H1 (cell line): ENCODE measurements around the gene NME7. TPM values are rescaled to one million over a fixed set of nuclear protein-coding genes. Genes with fewer than 3 reads are reported as not detected.

Experiments used
- CTCF ChIA-PET: fragments of 300-600 bp; sonication (Branson Sonifier 250); formaldehyde crosslinking; loops from one replicate; lab custom pipeline; 2021; ENCODE audit not compliant: partially characterized antibody; lab: Charles Lee
- POLR2A ChIA-PET: fragments of 300-600 bp; sonication (Branson Sonifier 250); formaldehyde crosslinking; loops from one replicate; lab custom pipeline; 2021; ENCODE audit warnings: inconsistent platforms; ENCODE audit not compliant: partially characterized antibody; lab: Charles Lee
- DNase-seq, 2 experiments: peaks; one replicate each; pipeline versions ENCODE4 v3.0.0 to v3.0.0-alpha.2; 2010 to 2022; ENCODE audit warnings: low spot score in 2 of 2, low read depth in 1 of 2, mixed read lengths in 1 of 2
- FAIRE-seq: peaks from 2 replicates; lab custom pipeline; 2011; peaks lifted over from hg19 to GRCh38; lab: Jason Lieb, UNC
- H2AFZ ChIP-seq: 2 replicates; pipeline ENCODE4 v1.8.1; 2012; ENCODE audit warnings: low read length, inconsistent platforms
- H2AK5ac ChIP-seq: 2 replicates; pipeline ENCODE4 v1.6.1; 2013; ENCODE audit warnings: low read depth, low read length
- H2BK120ac ChIP-seq: replicated peaks from 2 replicates; pipeline ENCODE3; 2013; ENCODE audit warnings: low read depth, low read length, inconsistent platforms
- H2BK12ac ChIP-seq: 2 replicates; pipeline ENCODE4 v1.6.1; 2013; ENCODE audit warnings: low read depth, low read length
- H2BK15ac ChIP-seq: 2 replicates; pipeline ENCODE4 v1.6.1; 2013; ENCODE audit warnings: low read length
- H2BK20ac ChIP-seq: 2 replicates; pipeline ENCODE4 v1.6.1; 2013; ENCODE audit warnings: low read length
- H2BK5ac ChIP-seq: 2 replicates; pipeline ENCODE4 v1.6.1; 2013; ENCODE audit warnings: low read depth, low read length
- H3K14ac ChIP-seq: 2 replicates; pipeline ENCODE4 v1.6.1; 2013; ENCODE audit warnings: inconsistent platforms; ENCODE audit not compliant: insufficient read length
- H3K18ac ChIP-seq: 2 replicates; pipeline ENCODE4 v1.6.1; 2013; ENCODE audit warnings: low read length; ENCODE audit errors: extremely low read depth
- H3K23ac ChIP-seq: 2 replicates; pipeline ENCODE4 v1.6.1; 2013; ENCODE audit warnings: inconsistent platforms; ENCODE audit not compliant: insufficient read length
- H3K23me2 ChIP-seq: 2 replicates; pipeline ENCODE4 v1.6.1; 2013; ENCODE audit warnings: low read depth, low read length
- H3K27ac ChIP-seq: 2 replicates; pipeline ENCODE4 v1.6.1; 2011; ENCODE audit warnings: low read depth, low read length, inconsistent platforms
- H3K27me3 ChIP-seq, 4 experiments: replicated peaks in 1 of 4; 1 replicate in 1 of 4; 2 replicates in 3 of 4; pipeline versions ENCODE4 v1.6.1 to v1.8.1; 2011 to 2013; ENCODE audit warnings: low read length in 3 of 4, mild to moderate bottlenecking in 3 of 4, inconsistent platforms in 2 of 4, mixed read lengths in 2 of 4, moderate library complexity in 1 of 4; ENCODE audit not compliant: control insufficient read depth in 3 of 4, insufficient read depth in 3 of 4; ENCODE audit errors: extremely low read depth in 1 of 4
- H3K36me3 ChIP-seq, 4 experiments: 2 replicates each; pipeline versions ENCODE4 v1.6.1 to v1.8.1; 2011 to 2013; ENCODE audit warnings: mild to moderate bottlenecking in 4 of 4, low read length in 3 of 4, moderate library complexity in 2 of 4, control low read depth in 1 of 4, inconsistent platforms in 1 of 4; ENCODE audit not compliant: insufficient read depth in 4 of 4, control insufficient read depth in 2 of 4
- H3K4ac ChIP-seq: replicated peaks from 2 replicates; pipeline ENCODE3; 2013; ENCODE audit warnings: low read length, low read depth, mixed read lengths, inconsistent platforms; ENCODE audit not compliant: insufficient read length
- H3K4me1 ChIP-seq, 4 experiments: replicated peaks in 1 of 4; 1 replicate in 1 of 4; 2 replicates in 3 of 4; pipeline versions ENCODE4 v1.6.1 to v1.8.1; 2011 to 2013; ENCODE audit warnings: low read length in 3 of 4, inconsistent platforms in 2 of 4, mixed read lengths in 1 of 4; ENCODE audit not compliant: insufficient read depth in 4 of 4, control insufficient read depth in 3 of 4
- H3K4me2 ChIP-seq, 2 experiments: 2 replicates each; pipeline versions ENCODE4 v1.6.1 to v1.8.1; 2011 to 2013; ENCODE audit warnings: low read depth in 2 of 2, low read length in 2 of 2, control low read depth in 1 of 2, inconsistent platforms in 1 of 2, mild to moderate bottlenecking in 1 of 2; ENCODE audit not compliant: insufficient read depth in 1 of 2
- H3K4me3 ChIP-seq, 4 experiments: fragments of 200-600, 300-600 bp in 1 of 4; sonication (generic), shearing (Covaris generic), sonication (Bioruptor Twin) in 1 of 4; 2 replicates each; pipeline versions ENCODE4 v1.5.1 to v1.8.1; 2011 to 2016; ENCODE audit warnings: low read length in 4 of 4, low read depth in 3 of 4, control low read depth in 2 of 4, inconsistent platforms in 2 of 4, mild to moderate bottlenecking in 2 of 4, mixed read lengths in 1 of 4, moderate library complexity in 1 of 4; ENCODE audit not compliant: insufficient read depth in 2 of 4; ENCODE audit errors: extremely low read depth in 1 of 4
- H3K56ac ChIP-seq: replicated peaks from 2 replicates; pipeline ENCODE3; 2013; ENCODE audit warnings: low read depth, mild to moderate bottlenecking, mixed read lengths, low read length, inconsistent platforms; ENCODE audit not compliant: insufficient read length
- H3K79me1 ChIP-seq: 2 replicates; pipeline ENCODE4 v1.6.1; 2013; ENCODE audit warnings: low read depth, low read length, control low read depth
- H3K79me2 ChIP-seq, 2 experiments: 2 replicates each; pipeline versions ENCODE4 v1.6.1 to v1.8.1; 2012 to 2013; ENCODE audit warnings: low read length in 2 of 2, mild to moderate bottlenecking in 2 of 2, inconsistent platforms in 1 of 2; ENCODE audit not compliant: insufficient read depth in 2 of 2, control insufficient read depth in 1 of 2
- H3K9ac ChIP-seq, 4 experiments: replicated peaks in 1 of 4; 1 replicate in 1 of 4; 2 replicates in 3 of 4; pipeline versions ENCODE4 v1.6.1 to v1.8.1; 2011 to 2013; ENCODE audit warnings: low read depth in 3 of 4, low read length in 3 of 4, control low read depth in 2 of 4, mild to moderate bottlenecking in 2 of 4, moderate library complexity in 2 of 4, inconsistent platforms in 1 of 4; ENCODE audit errors: extremely low read depth in 1 of 4
- H3K9me3 ChIP-seq, 2 experiments: 2 replicates each; pipeline versions ENCODE4 v1.6.1 to v1.8.1; 2012 to 2013; ENCODE audit warnings: mild to moderate bottlenecking in 2 of 2, moderate library complexity in 2 of 2, control low read depth in 1 of 2, inconsistent platforms in 1 of 2, low read depth in 1 of 2, low read length in 1 of 2, mixed read lengths in 1 of 2; ENCODE audit not compliant: insufficient read depth in 2 of 2
- H4K20me1 ChIP-seq, 2 experiments: replicated peaks in 1 of 2; 2 replicates each; pipeline versions ENCODE3 to v1.8.1; 2011 to 2013; ENCODE audit warnings: inconsistent platforms in 2 of 2, low read length in 2 of 2, mild to moderate bottlenecking in 1 of 2; ENCODE audit not compliant: insufficient read depth in 2 of 2, control insufficient read depth in 1 of 2
- H4K5ac ChIP-seq: 2 replicates; pipeline ENCODE4 v1.6.1; 2013; ENCODE audit warnings: low read length, low read depth, mixed read lengths, inconsistent platforms; ENCODE audit not compliant: insufficient read length
- H4K8ac ChIP-seq: 2 replicates; pipeline ENCODE4 v1.8.0; 2013; ENCODE audit warnings: mild to moderate bottlenecking, moderate library complexity, low read length, inconsistent platforms; ENCODE audit not compliant: insufficient read depth; ENCODE audit errors: extremely low read depth
- H4K91ac ChIP-seq: replicated peaks from 2 replicates; pipeline ENCODE3; 2013; ENCODE audit warnings: low read length, mixed read lengths, inconsistent platforms; ENCODE audit not compliant: insufficient read length
- FOSL1 ChIP-seq: IDR thresholded peaks from 2 replicates; pipeline ENCODE4 v1.6.1; 2011; ENCODE audit warnings: mild to moderate bottlenecking, low read depth, low read length, moderate library complexity; ENCODE audit not compliant: insufficient read depth
- GABPA ChIP-seq: IDR thresholded peaks from 2 replicates; pipeline ENCODE4 v1.6.1; 2011; ENCODE audit warnings: mild to moderate bottlenecking, low read length, moderate library complexity, borderline replicate concordance; ENCODE audit not compliant: insufficient read depth
- GTF2F1 ChIP-seq: IDR thresholded peaks from 2 replicates; pipeline ENCODE4 v1.6.1; 2012; ENCODE audit warnings: low read depth, low read length, improper control_type of control experiment, borderline replicate concordance
- HDAC6 ChIP-seq: IDR thresholded peaks from one replicate; pipeline ENCODE4 v1.7.1; 2012; ENCODE audit warnings: low read depth, mild to moderate bottlenecking, inconsistent platforms, low read length, moderate library complexity
- RFX5 ChIP-seq: IDR thresholded peaks from 2 replicates; pipeline ENCODE4 v1.6.1; 2011; ENCODE audit warnings: low read depth, low read length, improper control_type of control experiment, borderline replicate concordance
- RNF2 ChIP-seq: fragments of 200-900, 300-1000 bp; sonication (generic); IDR thresholded peaks from 2 replicates; pipeline ENCODE4 v1.7.1; 2016; ENCODE audit warnings: borderline replicate concordance, low read depth, mild to moderate bottlenecking, antibody characterized with exemption, low read length; ENCODE audit not compliant: poor library complexity, severe bottlenecking; ENCODE audit errors: missing control alignments
- SIN3A ChIP-seq, 2 experiments: IDR thresholded peaks in 1 of 2; conservative IDR thresholded peaks in 1 of 2; 2 replicates each; pipeline ENCODE4 v1.6.1; 2011 to 2012; ENCODE audit warnings: low read length in 2 of 2, improper control_type of control experiment in 1 of 2, low read depth in 1 of 2, mild to moderate bottlenecking in 1 of 2
- SP2 ChIP-seq: IDR thresholded peaks from 2 replicates; pipeline ENCODE4 v1.6.1; 2012; ENCODE audit warnings: mild to moderate bottlenecking, low read length, inconsistent platforms
- SP4 ChIP-seq: IDR thresholded peaks from 2 replicates; pipeline ENCODE4 v1.6.1; 2012; ENCODE audit warnings: low read length, inconsistent platforms
- TCF12 ChIP-seq: IDR thresholded peaks from 2 replicates; pipeline ENCODE4 v1.6.1; 2011; ENCODE audit warnings: low read depth, mild to moderate bottlenecking, low read length
- YY1 ChIP-seq: IDR thresholded peaks from 2 replicates; pipeline ENCODE4 v1.6.1; 2011; ENCODE audit warnings: low read depth, mild to moderate bottlenecking, low read length
- WGBS, 2 experiments: shearing (Covaris generic) in 1 of 2; methylation state at CpG; one replicate each; pipeline versions ENCODE4 v1.1.6 to v1.1.7; 2013 to 2015; ENCODE audit warnings: low lambda C conversion rate in 2 of 2, mixed read lengths in 2 of 2, inconsistent platforms in 1 of 2, low coverage in 1 of 2, missing lambda C conversion rate in 1 of 2; ENCODE audit not compliant: insufficient replicate concordance in 2 of 2, insufficient coverage in 1 of 2, insufficient read length in 1 of 2; ENCODE audit errors: extremely low coverage in 1 of 2, missing lambda C conversion rate in 1 of 2; 5-methylcytosine and 5-hydroxymethylcytosine counted together
- polyA plus RNA-seq, 7 experiments: library from polyadenylated mRNA; depleted of rRNA in 3 of 7; stranded (reverse) in 5 of 7; unstranded in 2 of 7; fragments of >200 nt in 5 of 7; fragments of 200-250 nt in 2 of 7; gene quantifications; 1 replicate in 5 of 7; 2 replicates in 1 of 7; 4 replicates in 1 of 7; pipeline versions ENCODE4 v1.2.1 to v1.2.3, GENCODE V29; 2011 to 2013; ENCODE audit warnings: missing spikeins in 2 of 7, mixed read lengths in 2 of 7
- total RNA-seq: library from RNA; stranded (reverse); fragmentation: NEBNext Ultra II Directional; extraction: Animal tissue kit (Norgen Biotek cat#: 25700); gene quantifications from 2 replicates; pipeline ENCODE4 v1.2.1, GENCODE V29; 2021

NME7 gene
- total and polyA plus RNA-seq, 2 of the 8 experiments (the other 6 are each of a cell fraction or from before 2014, with no cell fraction given): 11.6 to 28.5 TPM

DNA sequence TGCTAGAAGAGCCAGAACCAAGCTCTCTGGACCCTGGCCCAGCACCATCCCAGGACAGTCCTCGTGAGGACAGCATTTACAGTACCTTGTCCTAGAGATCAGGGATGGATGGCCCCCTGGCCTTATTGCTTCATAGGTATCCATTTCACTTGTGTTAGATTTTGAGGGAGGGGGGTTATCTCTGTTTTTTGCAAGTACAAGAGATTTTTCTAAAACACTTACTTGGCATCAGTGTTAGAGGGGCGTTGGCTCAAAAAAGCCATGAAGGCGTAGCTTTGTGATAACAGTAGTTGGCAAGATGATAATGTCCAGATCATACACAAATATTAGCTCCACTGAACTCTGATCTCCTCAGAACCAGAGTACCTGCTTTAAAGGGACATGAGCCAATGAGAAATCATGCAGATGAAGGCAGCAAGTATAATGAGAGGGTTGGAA, 266.9 kb downstream of the NME7 start:
- no peak overlapping the region for H3K18ac ChIP-seq
- H2BK12ac ChIP-seq: no peak overlapping the region
- no peak overlapping the region for H2BK15ac ChIP-seq
- no peaks in the 10 kb centered on the region; a peak in 2 of 7 replicates for H3K27me3 ChIP-seq
- no peaks in the 10 kb centered on the region for H3K36me3 ChIP-seq
- no peak overlapping the region for H3K23ac ChIP-seq
- no peak overlapping the region for H3K4ac ChIP-seq
- H3K14ac ChIP-seq: no peak overlapping the region
- no peaks in the 10 kb centered on the region for H3K79me1 ChIP-seq
- no peak overlapping the region for H4K8ac ChIP-seq
- no peaks in the 10 kb centered on the region for H4K20me1 ChIP-seq
- H3K4me1 ChIP-seq: peaks cover 5 to 9% (median 7%) of the 10 kb centered on the region in 4 experiments; a peak in 4 of 7 replicates
- no peak for FAIRE-seq
- WGBS, 2 experiments: 96% methylated on average over 3 of the region's 3 CpGs; no CpG with 5 or more reads in 1 of the 2 experiments
- no peaks in the 10 kb centered on the region for H3K9me3 ChIP-seq
- no peak overlapping the region for H2BK5ac ChIP-seq
- no peak overlapping the region for H4K5ac ChIP-seq
- CTCF ChIA-PET: interaction anchor here (0.7 to 1.5 kb wide), 7 partner anchors 8 to 1366 kb away, joined by 3 read pairs; no protein-coding TSS in a partner anchor
- H3K79me2 ChIP-seq: no peaks in the 10 kb centered on the region
- no peak overlapping the region for H2AFZ ChIP-seq
- H2AK5ac ChIP-seq: no peak overlapping the region
- DNase-seq: no peak
- no peak overlapping the region for H2BK20ac ChIP-seq
- H3K9ac ChIP-seq: no peak overlapping the region
- no peak overlapping the region for H3K27ac ChIP-seq
- TF ChIP-seq FOSL1 (no peak), RNF2 (no peak), RFX5 (no peak), HDAC6 (no peak), YY1 (no peak), SIN3A (conservative IDR thresholded peaks at IDR 0.05 in 1 of 2, IDR thresholded peaks at IDR 0.05 in 1 of 2; ENCODE audit: low read depth in 1 of 2, low read length in 2 of 2) (no peak), SP4 (no peak), GABPA (no peak), SP2 (no peak), GTF2F1 (no peak), TCF12 (no peak)
- no peak overlapping the region for H3K4me2 ChIP-seq
- H4K91ac ChIP-seq: no peak overlapping the region
- POLR2A ChIA-PET: no interaction called here
- H3K23me2 ChIP-seq: peaks cover 3% of the 10 kb centered on the region; the same call in 1 of the 2 replicates
- H3K56ac ChIP-seq: no peak overlapping the region
- H2BK120ac ChIP-seq: no peak overlapping the region
- no peak overlapping the region for H3K4me3 ChIP-seq
